Effector memory CD8-positive, alpha-beta T cell (primary cell): ENCODE measurements around the gene PTPRD.

ENCODE experiments used
- ATAC-seq: fragments of 150-1000 bp; cut with Tn5 transposase; replicated peaks from 2 replicates; pipeline ENCODE4 v1.10.0; 2021; ENCODE audit warnings: mild to moderate bottlenecking, moderate library complexity
- DNase-seq, 3 experiments: peaks; one replicate each; pipeline ENCODE4 v3.0.0; 2021
- H3K27ac Mint-ChIP-seq, 2 donors: one replicate each; pipeline ENCODE4 v1.8.0; 2022; ENCODE audit warnings: mild to moderate bottlenecking in 2 of 2, mixed read lengths in 2 of 2, moderate library complexity in 2 of 2
- H3K27me3 Mint-ChIP-seq, 2 donors: one replicate each; pipeline ENCODE4 v1.8.0; 2022; ENCODE audit warnings: mixed read lengths in 2 of 2
- H3K36me3 Mint-ChIP-seq: one replicate; pipeline ENCODE4 v1.8.0; 2022; ENCODE audit warnings: mild to moderate bottlenecking, moderate library complexity, mixed read lengths; ENCODE audit not compliant: insufficient read depth
- H3K4me1 Mint-ChIP-seq, 2 donors: one replicate each; pipeline ENCODE4 v1.8.0; 2022; ENCODE audit warnings: low read depth in 2 of 2, mixed read lengths in 2 of 2
- H3K4me3 Mint-ChIP-seq, 2 donors: one replicate each; pipeline ENCODE4 v1.8.0; 2022; ENCODE audit warnings: mild to moderate bottlenecking in 2 of 2, mixed read lengths in 2 of 2, moderate library complexity in 2 of 2
- H3K9me3 Mint-ChIP-seq, 2 donors: one replicate each; pipeline ENCODE4 v1.8.0; 2022; ENCODE audit warnings: mixed read lengths in 2 of 2

The PTPRD gene

DNA sequence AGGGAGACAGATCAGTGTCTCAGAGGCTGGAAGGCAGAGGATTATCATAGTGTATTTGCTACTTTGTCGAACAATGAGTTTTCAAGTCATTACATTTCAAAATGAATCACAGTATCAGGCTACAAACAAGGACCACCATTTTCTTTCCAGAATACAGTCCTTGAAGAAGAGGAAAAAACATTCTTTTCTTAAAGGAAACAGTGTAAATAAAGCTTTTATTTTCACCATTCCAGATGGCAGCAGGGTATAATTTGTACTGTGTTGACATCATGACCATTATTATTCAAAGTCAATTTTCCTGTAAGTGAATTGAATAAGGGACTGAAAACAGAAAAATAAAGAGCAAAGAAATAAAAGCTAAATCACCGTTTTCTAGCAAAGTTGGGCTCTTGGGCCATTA, 2076.0 kb downstream of the PTPRD start:
- DNase-seq (no peak), ATAC-seq (no peak)
- peaks cover 0 to 2% of the 10 kb centered on the region in 2 donors for H3K9me3 Mint-ChIP-seq
- H3K36me3 Mint-ChIP-seq, result no peaks in the 10 kb centered on the region
- H3K4me1 Mint-ChIP-seq, result no peaks in the 10 kb centered on the region
- H3K27ac Mint-ChIP-seq, result no peak overlapping the region
- H3K27me3 Mint-ChIP-seq, result no peaks in the 10 kb centered on the region
- H3K4me3 Mint-ChIP-seq, result no peak overlapping the region

GRCh38 chr9:8534828-8535227, 2078.0 kb downstream of the PTPRD start:
- H3K4me1 Mint-ChIP-seq, result no peaks in the 10 kb centered on the region

GRCh38 chr9:8533681-8534080, 2079.1 kb downstream of the PTPRD start:
- no peak for DNase-seq
- Mint-ChIP-seq H3K36me3 (no peaks in the 10 kb centered on the region), H3K4me3 (no peak overlapping the region), H3K27ac (no peak overlapping the region), H3K27me3 (no peaks in the 10 kb centered on the region), H3K9me3 (peaks cover 0 to 9% of the 10 kb centered on the region in 2 donors), H3K4me1 (no peaks in the 10 kb centered on the region)
- no peak for ATAC-seq

More at GRCh38 chr9:8534828-8535227, 2078.0 kb downstream of the PTPRD start:
- no peak for DNase-seq
- no peak for ATAC-seq
- Mint-ChIP-seq H3K4me3 (no peak overlapping the region), H3K36me3 (no peaks in the 10 kb centered on the region), H3K27me3 (no peaks in the 10 kb centered on the region), H3K27ac (no peak overlapping the region), H3K9me3 (peaks cover 0 to 7% of the 10 kb centered on the region in 2 donors)

DNA sequence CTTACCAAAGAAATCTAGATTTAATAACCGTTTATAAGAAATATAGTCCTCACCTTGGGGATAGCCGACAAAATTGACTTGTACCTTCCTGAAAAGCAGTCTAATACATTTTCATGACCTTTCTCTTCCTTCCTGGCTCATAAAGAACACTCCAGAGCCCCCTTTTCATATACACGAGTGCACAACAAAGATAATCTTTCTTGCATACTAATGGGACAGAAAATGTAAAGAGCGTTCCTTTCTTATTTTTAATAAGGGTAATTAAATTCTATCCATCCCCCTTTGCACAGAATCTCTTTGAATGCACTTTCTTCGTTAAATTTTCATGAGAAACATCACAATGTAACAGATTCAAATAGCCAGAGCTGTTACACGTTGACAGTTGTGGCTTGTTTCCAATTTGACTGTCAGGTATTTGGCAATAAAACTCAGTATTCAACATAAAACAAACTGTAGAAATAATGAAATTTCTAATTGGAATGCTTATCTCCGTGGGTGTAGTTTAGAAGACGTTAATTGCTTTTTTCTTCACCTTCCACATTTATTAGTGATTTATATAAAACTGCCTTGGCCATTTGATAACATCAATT, 2080.9 kb downstream of the PTPRD start:
- H3K27me3 Mint-ChIP-seq, result no peaks in the 10 kb centered on the region
- no peaks in the 10 kb centered on the region for H3K4me1 Mint-ChIP-seq
- DNase-seq, result no peak
- no peaks in the 10 kb centered on the region for H3K36me3 Mint-ChIP-seq
- H3K27ac Mint-ChIP-seq, result no peak overlapping the region
- no peak for ATAC-seq
- H3K9me3 Mint-ChIP-seq, result peaks cover 0 to 7% of the 10 kb centered on the region in 2 donors
- no peak overlapping the region for H3K4me3 Mint-ChIP-seq

- no peak overlapping the region for H3K27ac Mint-ChIP-seq
- DNase-seq (no peak), ATAC-seq (no peak)
- H3K9me3 Mint-ChIP-seq, result no peaks in the 10 kb centered on the region
- H3K27me3 Mint-ChIP-seq, result no peaks in the 10 kb centered on the region
- no peaks in the 10 kb centered on the region for H3K36me3 Mint-ChIP-seq
- H3K4me1 Mint-ChIP-seq, result no peaks in the 10 kb centered on the region
- no peak overlapping the region for H3K4me3 Mint-ChIP-seq
Observed at GRCh38 chr9:8521112-8521511, 2091.7 kb downstream of the PTPRD start.

DNA sequence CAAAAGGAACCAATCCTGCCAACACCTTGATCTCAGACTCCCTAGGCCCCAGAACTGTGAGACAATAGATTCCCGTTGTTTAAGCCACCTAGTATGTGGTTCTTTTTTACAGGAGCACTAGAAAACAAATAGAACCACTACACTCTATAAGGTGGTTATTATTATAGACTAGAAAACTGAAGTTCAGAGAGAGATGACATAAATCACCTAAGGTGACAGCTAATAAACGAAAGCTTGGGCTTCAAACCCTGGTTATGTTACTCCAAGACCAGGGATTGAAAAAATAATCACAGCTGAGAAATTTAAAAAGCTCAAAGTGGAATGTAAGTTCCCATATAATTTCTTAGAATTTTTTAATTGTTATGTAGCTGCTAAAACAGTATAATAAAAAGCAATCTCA, 2097.1 kb downstream of the PTPRD start:
- ATAC-seq (no peak), DNase-seq (no peak)
- H3K4me1 Mint-ChIP-seq, result no peaks in the 10 kb centered on the region
- H3K27ac Mint-ChIP-seq, result no peak overlapping the region
- H3K9me3 Mint-ChIP-seq, result no peaks in the 10 kb centered on the region
- H3K4me3 Mint-ChIP-seq, result no peak overlapping the region
- H3K36me3 Mint-ChIP-seq, result no peaks in the 10 kb centered on the region
- H3K27me3 Mint-ChIP-seq, result no peaks in the 10 kb centered on the region

GRCh38 chr9:8514760-8515159, 2098.0 kb downstream of the PTPRD start:
- no peak overlapping the region for H3K27ac Mint-ChIP-seq
- no peaks in the 10 kb centered on the region for H3K36me3 Mint-ChIP-seq
- H3K9me3 Mint-ChIP-seq, result no peaks in the 10 kb centered on the region
- ATAC-seq, result no peak
- no peak for DNase-seq
- H3K4me3 Mint-ChIP-seq, result no peak overlapping the region
- H3K27me3 Mint-ChIP-seq, result no peaks in the 10 kb centered on the region
- no peaks in the 10 kb centered on the region for H3K4me1 Mint-ChIP-seq

GRCh38 chr9:8508671-8509290, 2104.0 kb downstream of the PTPRD start:
- no peak overlapping the region for H3K4me3 Mint-ChIP-seq
- H3K36me3 Mint-ChIP-seq, result no peaks in the 10 kb centered on the region
- H3K27ac Mint-ChIP-seq, result no peak overlapping the region
- ATAC-seq, result no peak
- H3K4me1 Mint-ChIP-seq, result no peaks in the 10 kb centered on the region
- no peak for DNase-seq
- H3K27me3 Mint-ChIP-seq, result no peaks in the 10 kb centered on the region
- H3K9me3 Mint-ChIP-seq, result no peaks in the 10 kb centered on the region

GRCh38 chr9:8494571-8494970, 2118.2 kb downstream of the PTPRD start:
- no peak for ATAC-seq
- no peaks in the 10 kb centered on the region for H3K27me3 Mint-ChIP-seq
- DNase-seq, result no peak
- no peak overlapping the region for H3K27ac Mint-ChIP-seq
- no peak overlapping the region for H3K4me3 Mint-ChIP-seq
- no peaks in the 10 kb centered on the region for H3K4me1 Mint-ChIP-seq
- H3K9me3 Mint-ChIP-seq, result peaks cover 0 to 3% of the 10 kb centered on the region in 2 donors
- no peaks in the 10 kb centered on the region for H3K36me3 Mint-ChIP-seq

- peaks cover 0 to 2% of the 10 kb centered on the region in 2 donors for H3K4me1 Mint-ChIP-seq
- no peak overlapping the region for H3K27ac Mint-ChIP-seq
- H3K36me3 Mint-ChIP-seq, result no peaks in the 10 kb centered on the region
- H3K9me3 Mint-ChIP-seq, result peaks cover 0 to 3% of the 10 kb centered on the region in 2 donors
- DNase-seq (no peak), ATAC-seq (no peak)
- H3K27me3 Mint-ChIP-seq, result no peaks in the 10 kb centered on the region
- H3K4me3 Mint-ChIP-seq, result no peak overlapping the region
Observed at GRCh38 chr9:8492679-8493078, 2120.1 kb downstream of the PTPRD start.

DNA sequence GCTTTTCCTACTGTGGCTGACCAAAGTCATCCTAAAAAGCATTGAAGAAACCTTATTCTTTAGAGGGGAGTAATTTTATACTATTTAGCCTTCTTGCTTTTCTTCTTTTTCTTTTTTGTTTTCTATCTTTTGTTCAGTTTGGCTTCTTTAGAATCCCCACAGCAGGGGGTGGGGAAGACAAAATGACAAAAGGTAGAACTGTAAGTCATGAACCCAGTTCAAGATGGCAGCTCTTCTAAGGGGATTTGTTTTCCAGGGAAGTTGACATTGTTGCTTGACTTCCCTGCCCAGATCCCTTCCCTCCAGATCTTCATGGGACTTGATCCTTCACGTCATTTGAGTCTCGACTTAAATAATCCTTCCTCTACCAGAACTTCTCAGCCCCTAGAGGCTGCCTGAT, 2120.8 kb downstream of the PTPRD start:
- H3K4me3 Mint-ChIP-seq, result no peak overlapping the region
- H3K36me3 Mint-ChIP-seq, result no peaks in the 10 kb centered on the region

GRCh38 chr9:8491563-8491962, 2121.2 kb downstream of the PTPRD start:
- Mint-ChIP-seq H3K36me3 (no peaks in the 10 kb centered on the region), H3K27ac (no peak overlapping the region), H3K27me3 (no peaks in the 10 kb centered on the region), H3K4me1 (peaks cover 0 to 2% of the 10 kb centered on the region in 2 donors), H3K4me3 (no peak overlapping the region), H3K9me3 (peaks cover 0 to 3% of the 10 kb centered on the region in 2 donors)
- ATAC-seq (no peak), DNase-seq (no peak)

More for the DNA sequence above, 2120.8 kb downstream of the PTPRD start:
- no peak overlapping the region for H3K27ac Mint-ChIP-seq
- peaks cover 0 to 3% of the 10 kb centered on the region in 2 donors for H3K9me3 Mint-ChIP-seq
- no peaks in the 10 kb centered on the region for H3K27me3 Mint-ChIP-seq
- no peak for ATAC-seq
- no peak for DNase-seq
- H3K4me1 Mint-ChIP-seq, result peaks cover 0 to 2% of the 10 kb centered on the region in 2 donors

- ATAC-seq (no peak), DNase-seq (no peak)
- Mint-ChIP-seq H3K4me3 (no peak overlapping the region), H3K4me1 (peaks cover 0 to 2% of the 10 kb centered on the region in 2 donors), H3K36me3 (no peaks in the 10 kb centered on the region), H3K9me3 (peaks cover 0 to 2% of the 10 kb centered on the region in 2 donors), H3K27me3 (no peaks in the 10 kb centered on the region), H3K27ac (no peak overlapping the region)
Observed at GRCh38 chr9:8489835-8490234, 2123.0 kb downstream of the PTPRD start.

DNA sequence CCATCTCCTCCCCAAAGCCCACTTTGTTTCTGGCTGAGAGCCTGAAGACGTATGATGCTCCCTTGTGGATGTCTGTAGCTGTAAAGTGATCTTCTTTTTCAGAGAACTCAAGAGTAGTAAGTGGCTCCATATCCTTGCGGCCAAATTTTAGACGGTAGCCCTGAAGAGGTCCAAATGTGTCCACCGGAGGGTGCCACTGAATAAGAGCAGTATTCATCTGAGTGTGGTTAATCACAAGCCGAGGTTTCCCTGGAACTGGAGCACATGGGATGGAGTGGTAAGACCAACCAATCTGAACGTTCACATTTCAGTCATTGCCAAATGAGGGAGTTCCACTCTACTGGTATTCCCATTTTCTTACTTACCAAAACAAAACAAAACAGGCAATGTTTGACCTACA, 2126.7 kb downstream of the PTPRD start:
- DNase-seq (no peak), ATAC-seq (no peak)
- Mint-ChIP-seq H3K27me3 (no peaks in the 10 kb centered on the region), H3K4me1 (peaks cover 0 to 2% of the 10 kb centered on the region in 2 donors), H3K27ac (no peak overlapping the region), H3K4me3 (no peak overlapping the region), H3K36me3 (no peaks in the 10 kb centered on the region), H3K9me3 (no peaks in the 10 kb centered on the region)
